ENCODE data around the gene PRAME. TPM values are rescaled to one million over a fixed set of nuclear protein-coding genes. Genes with fewer than 3 reads are reported as not detected.

The PRAME gene
- total RNA-seq, 1 donor from 2014 or later: 0.21 TPM

DNA sequence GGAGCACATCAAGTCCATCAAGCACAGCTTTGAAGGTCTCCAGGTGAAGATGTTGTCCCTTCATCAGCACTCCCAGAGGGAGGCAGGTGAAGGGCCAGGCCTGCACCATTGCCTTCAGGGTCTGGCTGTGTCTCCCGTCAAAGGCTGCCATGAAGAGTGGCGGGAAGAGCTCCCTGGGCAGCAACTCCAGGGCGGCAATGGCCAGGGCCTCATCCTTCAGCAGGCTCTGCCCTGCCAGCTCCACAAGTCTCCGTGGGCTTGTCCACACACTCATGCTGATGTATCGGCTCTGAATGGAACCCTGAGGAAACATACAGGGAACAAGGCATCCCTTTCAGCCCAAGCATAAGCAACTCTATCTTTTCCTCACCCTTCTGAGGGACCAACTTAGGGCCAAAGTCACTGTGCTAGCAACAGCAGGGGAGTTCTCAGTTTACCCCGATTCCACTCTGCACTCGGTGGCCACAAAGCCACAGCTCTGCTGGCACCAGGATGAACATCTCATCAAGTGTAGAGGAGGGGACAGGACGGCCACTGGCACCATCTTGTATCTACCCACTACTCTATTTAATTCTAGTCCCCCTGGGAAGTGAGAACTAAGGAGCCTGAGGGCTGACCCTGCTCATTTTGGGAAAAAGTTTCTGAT lies 8.2 kb downstream of the PRAME start:
- Mint-ChIP-seq H3K4me1 (peaks cover 9% of the 10 kb centered on the region), H3K27ac (ENCODE audit: unreplicated experiment) (no peak overlapping the region), H3K9me3 (no peaks in the 10 kb centered on the region), H3K27me3 (ENCODE audit: low read depth) (peaks cover 50% of the 10 kb centered on the region), H3K36me3 (ENCODE audit: low read depth) (no peaks in the 10 kb centered on the region), H3K4me3 (no peak overlapping the region)
- no peak for DNase-seq (ENCODE audit: low read depth, low spot score)
- no peak for TF ChIP-seq CTCF (conservative IDR thresholded peaks at IDR 0.05)

DNA sequence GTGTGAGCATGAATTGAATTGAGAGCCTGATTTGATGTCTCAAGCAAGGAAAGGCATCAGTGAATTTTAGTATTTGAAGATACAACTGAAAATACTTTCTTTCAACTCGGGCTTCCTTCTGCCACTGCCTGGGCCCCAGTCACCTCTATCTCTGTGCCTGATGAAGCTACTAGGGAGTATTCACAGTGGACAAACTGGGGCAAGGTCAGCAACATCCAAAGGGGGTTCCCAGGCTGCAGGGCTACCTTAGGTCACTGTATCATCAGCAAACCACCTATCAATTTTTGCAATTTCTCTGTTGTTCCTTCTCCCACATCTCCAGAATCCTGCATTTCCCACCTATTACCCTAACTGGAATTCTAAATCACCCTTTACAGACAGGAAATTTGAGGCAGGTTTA lies 10.2 kb downstream of the PRAME start:
- no peaks in the 10 kb centered on the region for H3K36me3 Mint-ChIP-seq (ENCODE audit: low read depth)
- H3K4me3 Mint-ChIP-seq: no peak overlapping the region
- peaks cover 54% of the 10 kb centered on the region for H3K27me3 Mint-ChIP-seq (ENCODE audit: low read depth)
- peaks cover 9% of the 10 kb centered on the region for H3K4me1 Mint-ChIP-seq
- no peak for TF ChIP-seq CTCF (conservative IDR thresholded peaks at IDR 0.05)
- peak overlapping the region; percentile 4 for H3K27ac Mint-ChIP-seq (ENCODE audit: unreplicated experiment)
- no peaks in the 10 kb centered on the region for H3K9me3 Mint-ChIP-seq
- DNase-seq (ENCODE audit: low read depth, low spot score): no peak

DNA sequence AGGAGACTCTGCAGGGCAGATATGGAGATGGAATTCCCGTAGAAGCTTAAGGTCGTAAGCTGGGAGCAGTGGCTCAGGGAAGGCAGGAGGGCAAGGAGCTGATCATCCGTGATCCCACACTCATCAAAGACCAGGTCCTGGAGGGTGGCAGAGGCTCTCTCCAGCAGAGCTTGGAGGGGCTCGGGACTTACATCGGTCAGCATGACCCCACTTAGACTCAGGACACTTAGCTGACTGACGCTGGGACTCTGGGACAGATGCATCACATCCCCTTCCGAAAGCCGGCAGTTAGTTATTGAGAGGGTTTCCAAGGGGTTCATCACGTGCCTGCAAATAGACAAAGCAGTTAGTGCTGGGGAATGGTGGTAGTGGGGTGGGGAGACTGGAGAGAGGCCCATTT lies 10.7 kb downstream of the PRAME start:
- no peak overlapping the region for H3K27ac Mint-ChIP-seq (ENCODE audit: unreplicated experiment)
- peaks cover 52% of the 10 kb centered on the region for H3K27me3 Mint-ChIP-seq (ENCODE audit: low read depth)
- no peaks in the 10 kb centered on the region for H3K36me3 Mint-ChIP-seq (ENCODE audit: low read depth)
- H3K4me1 Mint-ChIP-seq: peaks cover 9% of the 10 kb centered on the region
- H3K9me3 Mint-ChIP-seq: no peaks in the 10 kb centered on the region
- no peak overlapping the region for H3K4me3 Mint-ChIP-seq
- TF ChIP-seq CTCF (conservative IDR thresholded peaks at IDR 0.05): no peak
- no peak for DNase-seq (ENCODE audit: low read depth, low spot score)

- peaks cover 48% of the 10 kb centered on the region for H3K27me3 Mint-ChIP-seq (ENCODE audit: low read depth)
- H3K4me3 Mint-ChIP-seq: no peak overlapping the region
- no peak for TF ChIP-seq CTCF (conservative IDR thresholded peaks at IDR 0.05)
- DNase-seq (ENCODE audit: low read depth, low spot score): no peak
- peaks cover 7% of the 10 kb centered on the region for H3K4me1 Mint-ChIP-seq
- no peak overlapping the region for H3K27ac Mint-ChIP-seq (ENCODE audit: unreplicated experiment)
- H3K9me3 Mint-ChIP-seq: no peaks in the 10 kb centered on the region
- H3K36me3 Mint-ChIP-seq (ENCODE audit: low read depth): no peaks in the 10 kb centered on the region
These were observed 11.3 kb downstream of the PRAME start for GRCh38 chr22:22547692-22548300.

GRCh38 chr22:22547226-22547625 lies 11.8 kb downstream of the PRAME start:
- no peaks in the 10 kb centered on the region for H3K36me3 Mint-ChIP-seq (ENCODE audit: low read depth)
- H3K4me1 Mint-ChIP-seq: peaks cover 4% of the 10 kb centered on the region
- no peak overlapping the region for H3K27ac Mint-ChIP-seq (ENCODE audit: unreplicated experiment)
- H3K4me3 Mint-ChIP-seq: no peak overlapping the region
- peaks cover 49% of the 10 kb centered on the region for H3K27me3 Mint-ChIP-seq (ENCODE audit: low read depth)
- H3K9me3 Mint-ChIP-seq: no peaks in the 10 kb centered on the region
- TF ChIP-seq CTCF (conservative IDR thresholded peaks at IDR 0.05): no peak
- no peak for DNase-seq (ENCODE audit: low read depth, low spot score)
